DMS 273 (cell line): ENCODE measurements around the gene CACNA1D.
"Not testable (repeated sequence)": the region's sequence is repeated elsewhere in the genome, so short reads cannot be mapped to it uniquely, and the experiment has no call there.

Experiments used
- DNase-seq: peaks from one replicate; lab custom pipeline; 2025; ENCODE audit not compliant: unreplicated experiment; lab: John Stamatoyannopoulos, UW

The CACNA1D gene

DNA sequence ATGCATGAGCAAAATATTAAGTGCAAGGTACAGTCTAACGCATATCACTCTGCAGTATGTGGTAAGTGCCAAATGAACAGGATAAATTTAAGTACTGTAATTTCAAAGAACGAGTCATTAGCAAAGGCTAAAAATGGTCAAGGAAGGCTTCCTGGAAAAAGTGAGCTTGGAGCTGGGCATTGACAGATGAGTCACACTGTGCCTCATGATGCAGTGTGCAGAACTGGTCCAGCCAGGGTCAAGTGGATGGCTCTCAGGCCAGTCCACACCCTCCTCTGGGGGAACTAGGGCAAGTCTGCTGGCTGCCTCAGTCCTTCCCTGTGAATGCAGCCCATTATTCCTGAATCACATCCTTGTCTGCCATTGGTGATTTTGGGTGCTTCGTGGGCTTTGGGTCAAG, 76.3 kb downstream of the CACNA1D start:
- no peak for DNase-seq

DNA sequence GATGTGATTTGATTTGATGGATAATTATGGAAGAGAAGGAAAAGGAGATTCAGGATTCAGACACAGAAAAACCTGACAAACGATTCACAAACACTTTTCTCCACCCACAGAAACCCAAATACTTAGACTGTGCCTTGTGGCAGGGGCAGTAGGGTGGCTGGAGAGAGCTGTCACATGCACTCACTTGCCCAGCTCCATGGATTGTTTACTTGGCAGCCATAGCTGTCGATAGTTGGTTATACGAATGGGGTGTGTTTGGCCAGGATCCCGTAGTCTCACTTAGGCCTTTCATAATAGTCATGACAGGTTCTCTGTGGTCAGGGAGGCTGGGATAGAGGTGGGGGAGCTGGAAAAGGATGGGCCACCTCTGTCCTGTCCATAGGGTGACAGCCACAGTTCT, 76.9 kb downstream of the CACNA1D start:
- no peak for DNase-seq

DNA sequence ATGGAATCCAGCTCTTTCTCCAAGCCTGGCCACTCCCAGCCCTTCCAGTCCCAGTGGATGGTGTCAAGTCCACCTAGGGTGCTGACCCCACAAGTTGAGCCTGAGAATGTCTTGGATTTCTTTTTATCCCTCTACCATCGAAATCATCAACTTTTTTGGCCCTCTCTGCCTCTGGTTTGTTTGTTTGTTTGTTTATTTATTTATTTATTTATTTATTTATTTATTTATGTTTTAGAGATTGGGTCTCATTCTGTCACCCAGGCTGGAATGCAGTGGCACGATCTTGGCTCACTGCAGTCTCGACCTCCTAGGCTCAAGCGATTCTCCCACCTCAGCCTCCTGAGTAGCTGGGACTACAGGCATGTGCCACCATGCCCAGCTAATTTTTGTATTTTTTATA, 77.8 kb downstream of the CACNA1D start:
- not testable (repeated sequence) for DNase-seq

GRCh38 chr3:53577506-53577905, 83.1 kb downstream of the CACNA1D start:
- DNase-seq, result no peak

DNA sequence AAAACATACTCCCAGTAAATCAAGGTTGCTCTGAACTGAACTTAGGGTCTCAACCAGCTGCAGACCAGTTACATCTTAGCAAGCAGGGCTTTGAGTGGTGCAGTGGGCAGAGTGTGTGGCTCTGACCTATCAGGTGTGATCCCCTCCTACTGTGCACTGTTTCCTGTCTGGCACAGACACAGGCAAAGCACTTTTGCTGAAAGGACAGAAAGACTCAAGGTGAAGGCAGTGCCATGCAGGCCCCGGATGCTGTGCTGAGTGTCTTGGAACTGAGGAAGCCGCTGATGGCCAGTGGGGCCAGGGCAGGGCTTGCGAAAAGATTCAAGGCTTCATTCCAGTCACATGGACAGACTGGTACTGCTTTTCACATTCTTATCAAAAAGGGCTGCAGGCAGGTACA, 85.2 kb downstream of the CACNA1D start:
- no peak for DNase-seq

GRCh38 chr3:53581671-53582070, 87.3 kb downstream of the CACNA1D start:
- no peak for DNase-seq

DNA sequence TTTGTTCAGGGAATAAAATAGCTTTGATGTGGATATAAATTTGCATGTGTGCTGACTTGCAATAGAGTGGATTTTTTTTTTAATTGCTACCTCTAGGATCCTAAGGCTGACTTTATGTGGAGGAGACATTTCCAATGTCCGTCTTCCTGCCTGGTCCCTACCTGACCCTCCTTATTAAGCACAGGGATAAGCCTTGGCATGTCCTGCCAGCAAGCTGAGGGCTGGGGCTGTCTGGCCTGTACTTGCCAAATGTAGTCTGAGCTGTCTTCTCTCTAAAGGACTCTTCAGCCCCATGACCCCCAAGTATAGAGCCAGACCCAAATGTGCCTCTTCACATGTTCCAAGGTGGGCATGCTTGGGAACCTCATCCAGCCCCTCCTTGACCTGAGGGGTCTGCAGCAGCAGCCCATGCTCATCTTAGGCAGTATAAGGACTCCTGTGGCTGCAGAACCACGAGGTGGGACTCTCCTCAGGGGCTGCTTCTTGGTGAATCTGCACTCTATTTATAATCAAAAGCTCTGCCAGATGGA, 88.8 kb downstream of the CACNA1D start:
- no peak for DNase-seq

DNA sequence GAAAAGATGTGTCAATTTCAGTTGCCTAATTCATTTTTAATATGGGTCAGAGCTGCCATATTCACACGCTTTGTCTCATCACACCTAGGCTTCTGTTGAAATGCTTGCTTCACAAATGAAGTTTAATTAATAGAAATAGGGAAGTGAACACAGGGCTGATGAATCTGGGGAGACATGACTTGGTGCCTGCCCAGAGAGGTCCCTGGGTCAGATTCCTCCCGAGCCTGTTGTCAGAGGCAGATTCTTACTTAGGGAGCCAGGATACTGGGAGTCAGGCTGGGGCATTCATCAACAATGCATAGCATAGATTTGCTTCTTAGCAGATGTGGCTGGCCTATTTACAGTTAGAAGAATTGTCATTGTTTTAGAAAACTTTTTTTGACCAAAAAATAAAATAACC, 90.6 kb downstream of the CACNA1D start:
- no peak for DNase-seq

DNA sequence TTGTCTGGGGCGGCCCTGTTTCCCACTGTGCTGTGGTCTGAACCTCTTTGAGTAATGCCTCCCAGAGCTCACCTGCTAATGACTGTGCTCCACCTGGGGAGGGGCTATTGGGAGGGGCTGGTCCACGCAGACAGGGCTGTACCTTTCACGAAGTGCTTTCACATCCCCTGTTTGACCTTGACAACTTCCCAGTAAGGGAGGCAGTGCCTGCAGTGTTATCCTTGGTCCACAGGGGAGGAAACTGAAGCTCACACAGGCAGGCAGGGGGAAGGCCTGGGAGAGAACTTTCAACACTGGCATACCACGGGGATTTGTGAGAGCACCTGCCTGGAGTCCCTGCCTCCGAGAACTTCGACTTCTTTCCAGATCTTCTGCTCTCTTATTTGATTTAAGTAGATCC, 91.2 kb downstream of the CACNA1D start:
- DNase-seq, result no peak

DNA sequence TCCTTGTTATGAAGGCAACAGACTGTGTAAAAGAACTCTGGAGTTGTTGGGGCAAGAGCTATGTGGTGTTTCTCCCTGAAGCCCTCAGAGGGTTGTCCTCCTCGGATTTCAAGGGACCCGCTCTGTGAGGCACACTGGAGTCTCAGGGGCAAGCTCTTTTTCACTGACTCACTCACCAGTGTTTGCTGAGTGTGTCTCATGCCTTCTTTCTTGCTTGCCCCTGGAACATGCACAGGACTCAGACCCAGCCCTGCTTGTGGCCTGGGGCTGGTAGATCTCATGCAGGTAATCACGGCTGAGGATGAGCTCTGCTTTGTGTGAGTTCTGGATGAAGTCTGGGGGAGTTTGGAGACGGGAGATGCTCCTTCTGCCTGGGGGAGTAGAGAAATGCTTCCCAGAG, 93.7 kb downstream of the CACNA1D start:
- DNase-seq, result no peak

GRCh38 chr3:53589201-53589600, 94.8 kb downstream of the CACNA1D start:
- DNase-seq, result no peak

DNA sequence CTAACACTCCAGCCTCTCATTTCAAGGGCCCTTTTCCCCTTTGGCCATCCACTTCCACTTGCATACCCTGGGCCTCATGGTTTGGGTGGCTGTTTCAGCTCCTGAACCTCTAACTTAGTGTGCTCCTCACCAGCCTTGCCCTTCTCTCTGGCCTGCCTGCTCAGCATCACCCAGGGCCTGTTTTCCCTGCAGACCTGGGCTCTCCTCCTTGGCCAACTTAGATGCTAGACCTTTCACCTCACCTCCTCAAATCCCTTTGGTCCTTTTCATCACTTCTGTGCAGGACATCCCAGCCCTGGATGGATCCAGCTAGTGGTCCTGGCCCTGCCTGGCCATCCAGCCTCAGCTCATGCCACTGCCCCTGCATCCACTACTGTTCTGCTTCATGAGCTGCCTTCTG, 95.4 kb downstream of the CACNA1D start:
- no peak for DNase-seq

- no peak for DNase-seq
Observed at GRCh38 chr3:53590606-53591005, 96.2 kb downstream of the CACNA1D start.

DNA sequence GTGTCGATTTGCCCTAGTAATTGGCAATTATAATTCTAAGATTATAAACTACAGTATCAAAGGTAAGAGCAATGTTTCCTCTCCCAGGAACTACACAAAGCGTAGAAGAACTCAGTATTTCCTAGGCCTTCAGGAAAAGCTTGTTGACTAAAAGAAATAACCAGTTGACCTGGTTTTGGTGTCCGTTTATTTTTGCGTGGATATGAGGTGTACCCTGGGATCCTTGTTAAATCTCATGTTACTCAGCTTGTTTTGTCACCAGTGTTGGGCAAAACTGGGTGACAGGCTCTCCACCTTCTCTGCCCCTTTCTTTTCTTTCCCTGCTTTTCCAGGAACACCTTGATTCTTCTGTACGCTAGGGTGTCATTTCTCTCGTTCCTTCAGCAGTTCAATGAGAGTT, 97.2 kb downstream of the CACNA1D start:
- DNase-seq, result no peak

- DNase-seq, result no peak
Observed at GRCh38 chr3:53592862-53593261, 98.5 kb downstream of the CACNA1D start.

DNA sequence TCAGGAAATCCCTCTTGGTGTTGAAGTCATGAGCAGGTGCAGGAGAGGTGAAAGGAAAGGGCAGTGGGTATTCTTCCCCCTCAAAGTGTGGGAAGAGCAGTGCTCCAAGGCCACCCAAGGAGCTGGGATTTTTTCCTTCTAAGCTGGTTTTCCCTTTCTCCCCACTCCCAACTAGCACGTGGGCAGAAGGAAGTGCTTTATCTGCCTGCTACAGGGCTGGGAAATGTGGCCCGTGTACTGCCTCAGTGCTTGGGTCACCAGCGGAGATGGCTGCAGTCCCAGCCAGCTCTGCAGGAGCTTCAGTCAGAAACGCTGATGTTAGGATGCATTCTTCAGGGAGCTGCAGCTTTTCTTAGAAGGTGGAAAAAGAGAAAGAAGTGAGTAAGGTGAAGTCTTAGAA, 99.2 kb downstream of the CACNA1D start:
- no peak for DNase-seq

GRCh38 chr3:53594276-53594675, 99.9 kb downstream of the CACNA1D start:
- DNase-seq, result no peak

GRCh38 chr3:53595660-53596059, 101.2 kb downstream of the CACNA1D start:
- DNase-seq, result peak; percentile 4

GRCh38 chr3:53597136-53597915, 102.9 kb downstream of the CACNA1D start:
- DNase-seq, result peak; percentile 3

DNA sequence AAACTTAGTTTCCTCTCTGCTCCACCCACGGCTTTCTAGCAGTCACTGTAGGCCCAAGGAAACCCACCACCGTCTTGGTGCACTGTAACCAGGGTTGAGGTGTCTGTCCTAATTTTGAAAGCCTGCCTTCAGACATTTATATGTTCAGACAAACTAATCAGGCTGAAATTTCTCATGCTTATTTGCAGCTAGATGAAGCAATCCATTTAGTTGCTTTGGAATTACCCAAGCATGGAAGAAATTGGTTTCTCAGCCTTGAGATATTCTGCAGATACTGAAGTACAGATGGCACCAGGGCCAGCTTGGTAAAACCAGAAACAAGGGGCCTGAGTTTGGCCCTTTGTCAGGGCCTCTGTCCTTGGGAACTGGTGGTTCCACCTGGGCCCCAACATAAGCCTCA, 105.4 kb downstream of the CACNA1D start:
- no peak for DNase-seq

DNA sequence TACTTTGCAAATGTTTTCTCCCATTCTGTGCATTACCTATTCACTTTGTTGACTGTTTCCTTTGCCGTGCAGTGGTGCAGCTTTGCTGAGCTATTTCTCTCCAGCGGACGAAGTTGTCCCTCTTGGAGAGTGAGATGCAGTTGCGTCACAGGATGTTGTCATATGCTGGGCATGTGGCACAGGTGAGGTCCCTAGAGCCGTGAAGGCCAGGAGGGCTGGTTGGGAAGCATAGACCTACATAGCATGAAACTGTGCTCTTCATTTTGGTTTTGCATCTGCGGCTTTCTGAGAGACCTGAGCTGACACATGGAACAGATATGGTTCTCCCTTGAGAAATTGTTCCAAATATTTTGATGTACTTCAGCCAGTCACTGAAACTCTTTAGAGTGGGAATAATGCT, 108.5 kb downstream of the CACNA1D start:
- no peak for DNase-seq

- no peak for DNase-seq
Observed at GRCh38 chr3:53604232-53604631, 109.8 kb downstream of the CACNA1D start.

GRCh38 chr3:53606793-53607192, 112.4 kb downstream of the CACNA1D start:
- DNase-seq, result no peak
